Measurements from ENCODE around the gene ZKSCAN5. TPM values are rescaled to one million over a fixed set of nuclear protein-coding genes. Genes with fewer than 3 reads are reported as not detected.

The ZKSCAN5 gene
- total RNA-seq, 1 experiment from 2014 or later = 15.5 TPM

- H3K27me3 Mint-ChIP-seq (ENCODE audit: low read depth) = no peaks in the 10 kb centered on the region
- TF ChIP-seq, protein P1, sequence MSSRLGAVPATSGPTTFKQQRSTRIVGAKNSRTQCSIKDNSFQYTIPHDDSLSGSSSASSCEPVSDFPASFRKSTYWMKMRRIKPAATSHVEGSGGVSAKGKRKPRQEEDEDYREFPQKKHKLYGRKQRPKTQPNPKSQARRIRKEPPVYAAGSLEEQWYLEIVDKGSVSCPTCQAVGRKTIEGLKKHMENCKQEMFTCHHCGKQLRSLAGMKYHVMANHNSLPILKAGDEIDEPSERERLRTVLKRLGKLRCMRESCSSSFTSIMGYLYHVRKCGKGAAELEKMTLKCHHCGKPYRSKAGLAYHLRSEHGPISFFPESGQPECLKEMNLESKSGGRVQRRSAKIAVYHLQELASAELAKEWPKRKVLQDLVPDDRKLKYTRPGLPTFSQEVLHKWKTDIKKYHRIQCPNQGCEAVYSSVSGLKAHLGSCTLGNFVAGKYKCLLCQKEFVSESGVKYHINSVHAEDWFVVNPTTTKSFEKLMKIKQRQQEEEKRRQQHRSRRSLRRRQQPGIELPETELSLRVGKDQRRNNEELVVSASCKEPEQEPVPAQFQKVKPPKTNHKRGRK (CRISPR knock-in tag; IDR thresholded peaks at IDR 0.05; ENCODE audit: borderline replicate concordance) = no peak
- TF ChIP-seq TCF7 (CRISPR knock-in tag; IDR thresholded peaks at IDR 0.05; ENCODE audit: low read depth) (no peak), NFATC4 (CRISPR knock-in tag; IDR thresholded peaks at IDR 0.05) (no peak)
- peaks cover 13% of the 10 kb centered on the region for H3K9me3 Mint-ChIP-seq
- H3K27ac Mint-ChIP-seq = peak overlapping the region; percentile 49; the same call in 1 of the 2 replicates
- H3K36me3 Mint-ChIP-seq = peaks cover 68% of the 10 kb centered on the region
- no peak for DNase-seq (ENCODE audit: low spot score)
- POLR2A ChIA-PET = interaction anchor here (0.5 to 1.3 kb wide), 4 partner anchors 10 to 1347 kb away, joined by 3 to 5 read pairs (median 3); partner anchors contain the start of genes BUD31 and PDAP1
- H3K4me1 Mint-ChIP-seq = peaks cover 3% of the 10 kb centered on the region; the same call in 1 of the 2 replicates
- H3K4me3 Mint-ChIP-seq = no peak overlapping the region
- CTCF ChIA-PET = interaction anchor here (1.2 kb wide), 1 partner anchor 9 kb away, joined by 3 read pairs; no protein-coding TSS in a partner anchor
- ATAC-seq = no peak
Observed at GRCh38 chr7:99456288-99456687, 48.2 kb upstream of the ZKSCAN5 start.

DNA sequence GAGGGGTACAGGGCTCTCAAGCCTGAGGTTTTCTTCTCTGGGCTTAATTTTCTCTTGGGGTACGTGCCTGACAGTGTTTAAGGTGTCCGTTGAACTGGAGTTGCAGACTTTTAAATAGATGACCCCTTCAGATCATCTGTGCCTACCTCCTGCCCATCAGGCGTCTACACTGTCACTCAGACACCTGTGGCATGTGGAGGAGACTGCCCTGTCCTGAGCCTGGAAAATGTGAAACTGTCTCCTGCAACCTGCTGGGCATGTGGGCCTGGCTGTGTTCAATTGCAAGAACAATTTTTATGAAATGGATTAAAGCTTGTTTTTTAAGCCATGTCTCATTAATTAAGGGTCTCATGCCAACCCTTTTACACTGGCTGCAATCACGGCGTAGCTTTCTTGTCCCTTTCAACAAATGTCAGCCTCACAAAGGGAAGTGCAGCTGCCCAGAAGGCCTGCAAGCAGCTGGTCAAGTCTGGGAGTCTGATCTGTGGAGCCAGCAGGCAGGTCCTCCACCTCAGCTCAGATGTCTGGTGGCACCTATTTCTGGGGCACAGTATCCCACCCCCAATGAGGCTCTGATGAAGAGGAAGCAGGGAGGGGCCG lies 47.3 kb upstream of the ZKSCAN5 start:
- Mint-ChIP-seq H3K4me1 (peaks cover 3% of the 10 kb centered on the region; the same call in 1 of the 2 replicates), H3K27me3 (ENCODE audit: low read depth) (no peaks in the 10 kb centered on the region), H3K9me3 (peaks cover 13% of the 10 kb centered on the region), H3K4me3 (no peak overlapping the region), H3K36me3 (peaks cover 67% of the 10 kb centered on the region), H3K27ac (no peak overlapping the region)
- DNase-seq (ENCODE audit: low spot score) (no peak), ATAC-seq (no peak)
- TF ChIP-seq, protein P2, sequence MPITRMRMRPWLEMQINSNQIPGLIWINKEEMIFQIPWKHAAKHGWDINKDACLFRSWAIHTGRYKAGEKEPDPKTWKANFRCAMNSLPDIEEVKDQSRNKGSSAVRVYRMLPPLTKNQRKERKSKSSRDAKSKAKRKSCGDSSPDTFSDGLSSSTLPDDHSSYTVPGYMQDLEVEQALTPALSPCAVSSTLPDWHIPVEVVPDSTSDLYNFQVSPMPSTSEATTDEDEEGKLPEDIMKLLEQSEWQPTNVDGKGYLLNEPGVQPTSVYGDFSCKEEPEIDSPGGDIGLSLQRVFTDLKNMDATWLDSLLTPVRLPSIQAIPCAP (CRISPR knock-in tag; IDR thresholded peaks at IDR 0.05) = no peak
- peak; percentile 45; the same call in 1 of the 2 replicates for TF ChIP-seq EMX1 (CRISPR knock-in tag; IDR thresholded peaks at IDR 0.05)
- POLR2A ChIA-PET = interaction anchor here (1.3 kb wide), 1 partner anchor 64 kb away, joined by 3 read pairs; no protein-coding TSS in a partner anchor
- CTCF ChIA-PET = no interaction called here

- Mint-ChIP-seq H3K36me3 (peaks cover 68% of the 10 kb centered on the region), H3K27ac (no peak overlapping the region; the same call in 1 of the 2 replicates), H3K4me1 (peaks cover 3% of the 10 kb centered on the region; the same call in 1 of the 2 replicates), H3K9me3 (peaks cover 16% of the 10 kb centered on the region), H3K4me3 (no peak overlapping the region), H3K27me3 (ENCODE audit: low read depth) (no peaks in the 10 kb centered on the region)
- CTCF ChIA-PET = no interaction called here
- no peak for DNase-seq (ENCODE audit: low spot score)
- no peak for TF ChIP-seq SMAD4 (CRISPR knock-in tag; IDR thresholded peaks at IDR 0.05)
- TF ChIP-seq NR3C1 (CRISPR knock-in tag; conservative IDR thresholded peaks at IDR 0.05; ENCODE audit: low read depth) = no peak
- no peak for TF ChIP-seq ZSCAN18 (CRISPR knock-in tag; IDR thresholded peaks at IDR 0.05)
- TF ChIP-seq, protein P3, sequence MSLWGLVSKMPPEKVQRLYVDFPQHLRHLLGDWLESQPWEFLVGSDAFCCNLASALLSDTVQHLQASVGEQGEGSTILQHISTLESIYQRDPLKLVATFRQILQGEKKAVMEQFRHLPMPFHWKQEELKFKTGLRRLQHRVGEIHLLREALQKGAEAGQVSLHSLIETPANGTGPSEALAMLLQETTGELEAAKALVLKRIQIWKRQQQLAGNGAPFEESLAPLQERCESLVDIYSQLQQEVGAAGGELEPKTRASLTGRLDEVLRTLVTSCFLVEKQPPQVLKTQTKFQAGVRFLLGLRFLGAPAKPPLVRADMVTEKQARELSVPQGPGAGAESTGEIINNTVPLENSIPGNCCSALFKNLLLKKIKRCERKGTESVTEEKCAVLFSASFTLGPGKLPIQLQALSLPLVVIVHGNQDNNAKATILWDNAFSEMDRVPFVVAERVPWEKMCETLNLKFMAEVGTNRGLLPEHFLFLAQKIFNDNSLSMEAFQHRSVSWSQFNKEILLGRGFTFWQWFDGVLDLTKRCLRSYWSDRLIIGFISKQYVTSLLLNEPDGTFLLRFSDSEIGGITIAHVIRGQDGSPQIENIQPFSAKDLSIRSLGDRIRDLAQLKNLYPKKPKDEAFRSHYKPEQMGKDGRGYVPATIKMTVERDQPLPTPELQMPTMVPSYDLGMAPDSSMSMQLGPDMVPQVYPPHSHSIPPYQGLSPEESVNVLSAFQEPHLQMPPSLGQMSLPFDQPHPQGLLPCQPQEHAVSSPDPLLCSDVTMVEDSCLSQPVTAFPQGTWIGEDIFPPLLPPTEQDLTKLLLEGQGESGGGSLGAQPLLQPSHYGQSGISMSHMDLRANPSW (CRISPR knock-in tag; conservative IDR thresholded peaks at IDR 0.05; ENCODE audit: low read depth) = no peak
- TF ChIP-seq NFATC4 (CRISPR knock-in tag; IDR thresholded peaks at IDR 0.05) = no peak
- no peak for ATAC-seq
- POLR2A ChIA-PET = interaction anchor here (1.3 kb wide), 1 partner anchor 65 kb away, joined by 3 read pairs; no protein-coding TSS in a partner anchor
Observed at GRCh38 chr7:99457650-99458493, 46.6 kb upstream of the ZKSCAN5 start.
